TTC549 (cell line): Measurements from ENCODE around the gene CTDP1.
"Not testable (repeated sequence)": the region's sequence is repeated elsewhere in the genome, so short reads cannot be mapped to it uniquely, and the experiment has no call there.

Experiments
- FAIRE-seq: peaks from 2 replicates; lab custom pipeline; 2012; peaks lifted over from hg19 to GRCh38; lab: Jason Lieb, UNC

The CTDP1 gene

DNA sequence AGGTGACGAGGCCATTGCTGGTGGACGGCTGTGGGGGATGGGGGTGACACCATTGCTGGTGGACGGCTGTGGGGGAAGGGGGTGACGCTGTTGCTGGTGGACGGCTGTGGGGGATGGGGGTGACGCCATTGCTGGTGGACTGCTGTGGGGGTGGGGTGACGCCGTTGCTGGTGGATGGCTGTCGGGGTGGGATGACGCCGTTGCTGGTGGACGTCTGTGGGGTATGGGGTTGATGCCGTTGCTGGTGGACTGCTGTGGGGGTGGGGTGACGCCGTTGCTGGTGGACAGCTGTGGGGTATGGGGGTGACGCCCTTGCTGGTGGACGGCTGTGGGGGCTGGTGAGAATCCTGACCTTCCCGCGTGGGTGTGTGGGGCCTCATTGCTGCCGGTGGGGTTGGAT lies 47.1 kb downstream of the CTDP1 start:
- FAIRE-seq, result no peak

DNA sequence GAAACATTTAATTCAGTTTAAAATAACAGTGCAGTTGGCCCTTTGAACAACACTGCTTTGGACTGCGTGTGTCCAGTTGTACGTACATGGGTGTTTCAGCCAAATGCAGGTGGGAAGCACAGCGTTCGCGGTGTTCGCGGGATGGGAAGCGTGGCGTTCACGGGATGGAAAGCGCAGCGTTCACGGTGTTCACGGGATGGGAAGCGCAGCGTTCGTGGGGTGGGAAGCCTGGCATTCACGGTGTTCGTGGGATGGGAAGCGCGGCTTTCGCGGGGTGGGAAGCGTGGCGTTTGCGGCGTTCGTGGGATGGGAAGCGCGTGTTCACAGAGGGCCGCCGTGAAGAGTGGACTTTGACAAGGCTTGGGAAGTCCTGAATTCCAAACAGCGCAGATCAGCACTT lies 47.6 kb downstream of the CTDP1 start:
- FAIRE-seq, result no peak

DNA sequence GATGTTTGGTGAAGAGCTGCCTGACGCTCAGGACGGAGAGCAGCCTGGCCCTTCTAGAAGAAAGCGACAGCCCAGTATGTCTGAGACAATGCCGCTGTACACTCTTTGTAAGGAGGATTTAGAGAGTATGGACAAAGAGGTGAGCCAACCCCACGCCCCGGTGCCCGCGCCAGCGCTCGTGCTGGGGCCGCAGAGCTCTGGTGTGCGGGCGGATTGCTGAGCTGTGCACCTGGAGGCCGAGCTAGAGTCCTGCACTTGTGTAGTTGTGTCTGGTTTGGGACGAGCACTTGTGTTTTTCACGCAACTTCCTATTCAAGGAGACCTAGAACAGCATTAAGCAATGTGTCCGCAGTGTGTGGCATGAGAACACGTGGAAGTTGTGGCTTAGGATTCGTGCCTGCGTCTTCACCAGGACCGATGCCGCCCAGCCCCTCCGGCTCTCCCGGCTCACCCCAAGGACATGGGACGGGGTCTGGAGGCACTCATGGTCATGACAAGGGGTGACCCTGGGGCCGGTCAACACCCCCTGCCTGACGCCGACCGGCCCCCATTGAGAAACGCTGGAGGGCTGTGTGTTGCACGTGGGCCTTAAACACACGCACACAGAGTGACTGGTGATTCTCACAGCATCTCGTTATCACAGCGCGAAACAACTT lies 49.5 kb downstream of the CTDP1 start:
- FAIRE-seq, result no peak

DNA sequence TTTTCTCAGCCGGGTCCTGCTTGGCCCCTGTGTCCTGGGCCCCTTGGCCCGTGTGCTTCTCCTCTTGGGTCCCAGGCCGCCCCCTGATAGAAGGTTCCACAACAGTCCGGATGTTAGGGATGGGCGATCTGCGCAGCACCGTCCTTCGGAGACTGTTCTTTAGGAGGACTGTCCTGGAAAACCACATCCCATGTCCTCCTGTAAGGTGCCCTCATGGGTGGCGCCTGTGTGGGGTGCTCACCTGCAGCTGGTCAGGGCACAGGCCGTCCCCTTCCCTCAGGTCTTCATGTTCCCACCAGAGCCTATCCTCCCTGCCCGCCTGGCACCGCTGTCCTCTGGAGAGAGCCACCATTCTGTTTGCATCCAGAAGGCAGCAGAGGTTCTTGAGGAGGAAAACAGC lies 50.0 kb downstream of the CTDP1 start:
- no peak for FAIRE-seq

DNA sequence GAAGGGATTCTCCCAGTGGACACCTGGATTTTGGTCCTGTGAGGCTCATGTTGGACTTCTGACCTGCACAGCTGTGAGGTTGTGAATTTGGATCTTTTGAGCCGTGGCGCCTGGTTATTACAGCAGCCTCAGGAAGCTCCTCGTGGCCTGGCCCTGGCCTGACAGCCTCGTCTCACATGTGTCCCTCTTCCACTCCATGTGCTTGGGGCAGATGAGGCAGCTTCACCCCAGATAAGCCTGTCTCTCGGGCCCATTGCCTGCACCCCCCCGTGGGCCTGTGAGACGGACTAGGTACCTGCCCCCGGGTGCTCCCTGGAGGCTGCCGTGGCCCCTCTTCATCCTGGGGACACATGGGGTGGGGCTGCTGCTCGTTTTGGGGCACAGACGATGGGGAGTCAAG lies 51.2 kb downstream of the CTDP1 start:
- no peak for FAIRE-seq

DNA sequence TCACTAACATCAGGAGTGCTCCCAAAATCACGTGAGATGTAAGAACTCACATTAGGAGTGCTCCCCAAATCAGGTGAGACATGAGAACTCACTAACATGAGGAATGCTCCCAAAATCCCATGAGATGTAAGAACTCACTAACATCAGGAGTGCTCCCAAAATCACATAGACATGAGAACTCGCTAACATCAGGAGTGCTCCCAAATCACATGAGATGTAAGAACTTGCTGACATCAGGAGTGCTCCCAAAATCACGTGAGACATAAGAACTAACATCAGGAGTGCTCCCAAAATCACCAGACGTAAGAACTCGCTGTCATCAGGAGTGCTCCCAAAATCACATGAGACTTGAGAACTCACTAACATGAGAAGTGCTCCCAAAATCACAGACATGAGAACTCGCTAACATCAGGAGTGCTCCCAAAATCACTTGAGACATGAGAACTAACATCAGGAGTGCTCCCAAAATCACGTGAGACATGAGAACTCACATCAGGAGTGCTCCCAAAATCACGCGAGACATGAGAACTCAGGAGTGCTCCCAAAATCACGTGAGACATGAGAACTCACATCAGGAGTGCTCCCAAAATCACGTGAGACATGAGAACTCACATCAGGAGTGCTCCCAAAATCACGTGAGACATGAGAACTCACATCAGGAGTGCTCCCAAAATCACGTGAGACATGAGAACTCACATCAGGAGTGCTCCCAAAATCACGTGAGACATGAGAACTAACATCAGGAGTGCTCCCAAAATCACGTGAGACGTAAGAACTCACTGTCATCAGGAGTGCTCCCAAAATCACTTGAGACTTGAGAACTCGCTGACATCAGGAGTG lies 52.5 kb downstream of the CTDP1 start:
- not testable (repeated sequence) for FAIRE-seq

DNA sequence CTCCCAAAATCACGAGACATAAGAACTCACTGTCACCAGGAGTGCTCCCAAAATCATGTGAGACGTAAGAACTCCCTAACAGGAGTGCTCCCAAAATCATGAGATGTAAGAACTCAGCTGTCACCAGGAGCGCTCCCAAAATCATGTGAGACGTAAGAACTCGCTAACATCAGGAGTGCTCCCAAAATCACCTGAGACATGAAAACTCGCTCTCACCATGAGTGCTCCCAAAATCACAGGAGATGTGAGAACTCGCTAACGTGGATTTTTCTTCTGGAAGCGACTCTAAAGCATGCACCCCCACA lies 53.1 kb downstream of the CTDP1 start:
- no peak for FAIRE-seq

DNA sequence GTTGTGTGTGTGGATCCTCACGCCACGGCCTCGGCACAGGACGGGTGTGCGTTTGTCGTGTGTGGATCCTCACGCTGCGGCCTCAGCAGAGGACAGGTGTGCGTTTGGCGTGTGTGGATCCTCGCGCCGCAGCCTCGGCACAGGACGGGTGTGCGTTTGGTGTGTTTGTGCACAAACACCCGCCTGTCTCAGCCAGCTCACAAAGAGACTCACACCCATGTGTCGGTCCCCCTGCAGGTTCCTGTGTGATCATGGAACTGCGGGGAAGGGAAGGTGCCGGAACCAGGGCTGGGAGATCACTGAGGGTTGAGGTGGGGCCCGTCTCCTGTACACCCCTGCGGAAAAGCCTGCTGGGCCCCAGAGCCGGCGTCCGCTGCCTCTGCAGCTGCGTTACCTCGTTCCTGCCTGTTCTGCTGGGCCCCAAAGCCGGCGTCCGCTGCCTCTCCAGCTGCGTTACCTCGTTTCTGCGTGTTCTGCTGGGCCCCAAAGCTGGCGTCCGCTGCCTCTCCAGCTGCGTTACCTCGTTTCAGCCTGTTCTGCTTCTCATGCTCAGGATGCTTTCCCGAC lies 53.6 kb downstream of the CTDP1 start:
- no peak for FAIRE-seq

DNA sequence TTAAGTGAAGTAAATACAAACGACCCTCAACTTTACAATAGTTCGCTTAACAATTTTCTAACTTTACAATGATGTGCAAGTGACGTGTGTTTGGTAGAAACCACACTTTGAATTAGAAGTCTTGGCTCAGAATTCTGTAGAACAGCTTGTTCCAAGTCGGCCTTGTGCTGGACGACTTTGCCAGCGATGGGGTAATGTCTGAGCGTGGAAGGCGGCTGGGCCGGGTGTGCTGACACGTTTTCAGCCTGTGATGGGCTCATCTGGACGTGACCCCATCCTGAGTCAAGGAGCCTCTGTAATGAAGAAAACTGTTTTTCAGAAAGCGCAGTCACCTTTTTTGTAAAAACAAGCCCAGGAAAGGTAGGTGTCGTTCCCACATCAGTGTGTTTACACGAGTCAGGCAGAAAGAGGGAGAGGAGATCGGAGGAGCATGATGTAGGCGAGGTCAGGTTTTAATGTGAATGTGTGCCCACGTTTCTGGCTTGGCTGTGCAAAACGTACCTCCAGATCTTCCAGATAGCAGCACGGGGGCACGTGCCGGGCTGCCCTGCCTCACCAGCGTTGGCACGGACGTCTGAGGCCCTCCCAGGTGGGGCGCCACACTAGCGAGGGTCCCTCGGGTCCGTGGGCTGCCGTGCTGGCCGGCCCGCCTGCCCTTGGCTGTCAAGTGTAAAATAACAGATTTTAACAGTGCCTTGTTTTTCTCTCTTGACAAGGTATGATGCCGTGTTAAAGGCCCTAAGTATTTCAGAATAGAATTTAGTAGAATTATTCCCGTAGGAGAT lies 54.6 kb downstream of the CTDP1 start:
- FAIRE-seq, result no peak

DNA sequence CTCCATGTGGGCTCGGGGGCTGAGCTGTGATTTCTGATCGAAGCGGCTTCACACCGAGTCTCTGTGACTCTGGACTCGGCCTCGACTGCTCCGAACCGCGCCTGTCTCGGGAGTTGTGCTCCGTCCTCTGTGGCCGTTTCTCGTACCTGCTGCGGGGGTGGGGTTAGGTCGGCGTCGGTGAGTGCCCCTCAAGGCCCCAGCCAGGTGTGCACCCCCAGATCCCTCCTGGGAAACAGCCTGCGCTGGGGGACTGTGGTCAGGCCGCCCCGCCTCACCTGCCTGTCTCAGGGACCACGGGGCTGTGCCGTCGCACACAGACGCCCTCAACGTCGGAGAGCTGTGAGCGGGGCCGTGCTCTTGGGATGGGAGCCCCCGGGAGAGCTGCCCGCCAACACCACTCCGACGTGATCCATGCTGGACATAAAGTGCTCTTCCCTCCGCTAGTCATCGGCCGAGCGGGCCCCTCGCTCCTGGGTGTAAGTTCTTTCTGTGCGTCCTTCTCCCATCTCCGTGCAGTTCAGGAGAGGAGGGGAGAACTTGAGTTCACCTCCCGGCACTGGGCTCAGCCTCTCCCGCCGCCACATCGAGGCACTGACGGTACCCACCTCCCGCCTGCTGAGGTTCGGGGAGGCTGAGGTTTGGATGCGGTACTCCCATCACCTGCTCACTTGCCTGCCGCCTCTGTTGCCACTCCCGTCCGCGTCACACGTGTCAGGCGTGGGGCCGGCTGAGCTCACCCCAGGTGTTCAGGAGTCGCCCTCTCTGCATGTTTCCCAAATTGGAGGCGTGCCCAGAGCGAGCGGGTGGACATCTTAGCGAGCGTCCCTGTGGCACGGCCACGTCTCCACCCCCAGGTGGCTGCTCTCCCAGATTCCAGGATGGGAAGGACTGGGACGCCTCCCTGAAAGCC lies 55.7 kb downstream of the CTDP1 start:
- FAIRE-seq, result no peak

DNA sequence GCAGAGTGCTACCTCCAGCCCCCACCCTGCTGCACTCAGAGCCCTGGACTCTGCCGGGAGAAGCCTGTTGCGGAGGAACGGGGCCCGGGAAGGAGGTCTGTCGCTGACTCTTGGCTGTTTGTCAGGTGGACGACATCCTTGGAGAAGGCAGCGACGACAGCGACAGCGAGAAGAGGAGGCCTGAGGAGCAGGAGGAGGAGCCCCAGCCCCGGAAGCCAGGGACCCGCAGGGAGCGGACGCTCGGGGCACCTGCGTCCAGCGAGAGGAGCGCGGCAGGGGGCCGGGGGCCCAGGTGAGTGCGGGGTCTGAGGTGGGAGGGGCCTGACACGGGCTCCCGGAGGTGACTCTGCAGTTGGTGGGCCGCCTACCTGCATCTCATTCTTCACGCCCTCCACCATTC lies 56.6 kb downstream of the CTDP1 start:
- no peak for FAIRE-seq

DNA sequence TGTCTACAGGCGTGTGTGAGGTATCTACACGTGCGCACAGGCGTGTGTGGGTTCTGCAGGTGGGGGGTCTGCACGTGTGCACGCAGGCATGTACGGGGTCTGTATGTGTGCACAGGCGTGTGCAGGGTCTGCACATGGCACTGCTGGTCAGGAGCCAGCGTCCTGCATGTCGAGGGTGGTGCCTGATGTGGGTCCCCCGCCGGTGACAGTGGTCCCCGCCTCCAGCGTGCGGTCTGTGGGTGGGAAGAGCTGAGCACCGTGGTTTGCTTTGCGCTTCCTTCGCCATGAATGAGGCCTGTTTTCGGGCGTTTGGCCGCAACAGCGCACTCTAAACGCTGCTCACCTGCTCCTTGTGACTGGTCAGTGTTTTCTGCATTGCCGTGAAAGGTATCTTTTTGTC lies 57.2 kb downstream of the CTDP1 start:
- FAIRE-seq, result no peak

DNA sequence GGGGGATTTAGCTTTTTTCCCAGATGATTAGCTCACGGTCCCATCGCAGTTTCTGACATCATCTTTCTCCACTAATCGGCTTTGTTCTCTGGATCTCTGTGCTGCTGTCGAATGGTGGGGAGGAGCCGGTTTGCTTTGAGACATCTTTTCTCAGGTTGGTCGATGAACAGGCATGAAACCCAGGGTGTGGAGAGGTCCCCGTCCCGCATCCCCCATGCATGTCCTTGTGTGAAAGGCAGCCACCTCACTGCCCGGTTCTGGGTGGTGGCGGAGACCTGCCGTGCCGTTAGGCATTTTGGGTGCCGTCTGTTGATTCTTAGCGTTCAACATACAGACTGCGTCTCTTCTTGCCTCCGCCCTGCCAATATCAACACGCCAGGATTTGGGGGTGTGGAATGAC lies 57.8 kb downstream of the CTDP1 start:
- no peak for FAIRE-seq

DNA sequence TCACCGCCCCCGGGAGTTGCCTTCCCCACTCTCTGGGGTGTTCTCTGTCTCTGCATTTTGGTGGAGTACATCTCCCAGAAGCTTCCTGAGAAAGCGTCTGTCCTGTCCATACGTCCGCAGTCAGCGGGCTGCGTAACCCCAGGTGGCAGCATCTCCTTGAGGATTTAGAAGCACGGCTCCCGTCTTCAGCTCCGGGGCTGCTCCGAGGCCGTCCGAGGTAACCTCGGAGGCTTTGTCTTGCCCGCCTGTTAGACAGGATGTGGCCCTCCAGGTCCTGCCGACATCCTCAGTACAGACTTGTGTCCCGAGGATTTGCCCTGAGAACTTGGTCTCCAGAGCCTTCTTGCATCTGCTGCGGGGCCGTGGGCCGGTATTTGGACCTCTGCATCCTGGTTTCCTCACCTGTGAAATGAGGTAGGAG lies 58.4 kb downstream of the CTDP1 start:
- no peak for FAIRE-seq

DNA sequence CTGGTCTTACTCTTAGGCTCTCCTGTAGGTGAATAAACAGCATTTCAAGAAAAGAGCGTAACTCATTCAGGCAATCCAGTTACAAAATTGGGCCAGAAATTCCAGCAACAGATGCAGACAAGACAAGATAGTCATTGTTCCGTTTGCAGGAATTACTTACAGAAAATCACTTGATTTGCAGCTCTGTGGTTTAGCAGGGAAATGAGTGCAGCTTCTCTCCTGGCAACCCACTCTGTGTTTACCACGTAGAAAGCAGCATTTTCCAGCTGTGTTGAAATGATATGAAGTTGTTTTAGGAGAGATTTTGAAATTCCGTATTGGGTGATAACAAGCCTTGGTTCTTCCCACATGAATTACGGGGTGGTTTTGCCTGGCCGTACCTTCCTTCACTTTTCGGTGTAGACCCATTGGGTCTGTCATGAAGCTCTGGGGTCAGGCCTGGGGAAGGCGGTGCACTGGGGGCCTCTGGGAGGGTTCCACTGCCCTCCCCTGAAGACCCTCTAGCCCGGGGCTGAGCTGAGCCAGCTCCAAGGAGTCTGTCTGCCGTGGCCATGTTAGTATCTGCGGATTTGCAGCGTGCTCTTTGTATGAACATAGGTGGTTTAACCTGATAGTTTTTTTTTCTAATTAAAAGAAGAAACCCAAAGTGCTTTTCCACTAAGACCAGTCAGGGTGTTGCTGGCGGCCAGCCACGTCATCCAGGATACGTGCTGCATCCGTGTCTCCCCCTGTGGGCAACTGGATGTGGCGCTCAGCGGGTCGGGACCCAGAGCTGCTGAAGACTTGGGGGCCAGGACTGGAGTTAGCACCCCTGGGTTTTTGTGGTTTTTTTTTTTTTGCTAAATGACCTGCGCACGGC lies 59.2 kb downstream of the CTDP1 start:
- no peak for FAIRE-seq

DNA sequence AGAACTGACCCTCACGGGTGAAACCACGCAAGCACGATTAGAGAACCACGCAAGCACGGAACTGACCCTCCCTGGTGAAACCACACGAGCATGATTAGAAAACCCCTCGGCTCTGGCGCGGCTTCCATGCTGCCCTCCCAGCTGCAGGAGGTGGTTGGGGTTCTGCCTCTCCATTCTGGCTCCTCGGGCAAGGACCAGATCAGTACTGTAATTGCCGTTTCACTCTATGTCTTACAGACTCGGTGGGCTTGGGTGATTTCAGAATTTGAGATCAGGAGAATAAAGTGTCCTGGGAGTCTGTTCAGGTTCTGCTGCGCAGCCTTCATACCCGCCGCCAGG lies 59.8 kb downstream of the CTDP1 start:
- FAIRE-seq, result no peak

DNA sequence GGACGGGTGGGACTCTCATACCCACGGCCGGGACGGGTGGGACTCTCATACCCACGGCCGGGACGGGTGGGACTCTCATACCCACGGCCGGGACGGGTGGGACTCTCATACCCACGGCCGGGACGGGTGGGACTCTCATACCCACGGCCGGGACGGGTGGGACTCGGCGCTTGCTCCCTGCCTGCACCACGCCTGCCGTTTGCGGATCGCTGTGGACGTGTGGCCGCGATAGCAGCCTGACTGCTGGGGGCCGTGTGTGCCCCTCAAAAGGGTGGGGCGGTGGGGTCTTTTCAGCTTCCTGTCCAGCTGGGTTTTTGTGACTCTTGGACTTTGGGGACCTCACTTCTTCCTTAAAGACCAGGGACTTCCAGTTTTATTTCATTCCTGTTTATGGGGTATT lies 60.4 kb downstream of the CTDP1 start:
- not testable (repeated sequence) for FAIRE-seq

DNA sequence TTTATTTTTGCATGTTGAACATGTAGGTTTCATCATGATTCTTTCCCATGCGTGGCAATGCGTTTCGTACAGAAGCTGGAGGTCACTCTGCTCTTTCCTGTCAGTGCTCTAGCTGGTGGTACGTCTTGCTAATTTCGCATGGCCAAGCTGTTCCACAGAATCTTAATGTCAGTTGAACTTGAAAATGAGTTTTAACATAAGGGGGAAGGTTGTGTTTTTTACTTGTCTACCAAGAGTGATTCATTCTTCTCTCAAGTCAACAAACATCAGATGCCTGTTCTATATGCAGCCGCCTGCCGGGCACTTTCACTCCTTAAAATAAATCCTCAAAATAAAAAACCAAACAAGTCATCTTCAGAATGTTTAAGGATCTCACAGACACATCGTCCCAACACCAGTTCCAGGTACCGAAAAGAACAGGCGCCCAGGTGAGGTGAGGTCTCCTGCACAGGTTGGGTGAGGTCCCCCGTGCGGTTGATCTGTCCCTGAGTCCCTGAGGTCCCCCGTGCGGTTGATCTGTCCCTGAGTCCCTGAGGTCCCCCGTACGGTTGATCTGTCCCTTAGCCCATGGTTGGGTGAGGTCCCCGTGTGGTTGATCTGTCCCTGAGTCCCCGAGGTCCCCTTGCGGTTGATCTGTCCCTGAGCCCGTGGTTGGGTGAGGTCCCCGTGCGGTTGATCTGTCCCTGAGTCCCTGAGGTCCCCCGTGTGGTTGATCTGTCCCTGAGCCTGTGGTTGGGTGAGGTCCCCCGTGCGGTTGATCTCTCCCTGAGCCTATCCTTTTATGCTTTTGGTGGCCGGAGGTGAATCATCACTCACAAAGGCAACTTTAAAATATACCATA lies 61.1 kb downstream of the CTDP1 start:
- FAIRE-seq, result no peak

DNA sequence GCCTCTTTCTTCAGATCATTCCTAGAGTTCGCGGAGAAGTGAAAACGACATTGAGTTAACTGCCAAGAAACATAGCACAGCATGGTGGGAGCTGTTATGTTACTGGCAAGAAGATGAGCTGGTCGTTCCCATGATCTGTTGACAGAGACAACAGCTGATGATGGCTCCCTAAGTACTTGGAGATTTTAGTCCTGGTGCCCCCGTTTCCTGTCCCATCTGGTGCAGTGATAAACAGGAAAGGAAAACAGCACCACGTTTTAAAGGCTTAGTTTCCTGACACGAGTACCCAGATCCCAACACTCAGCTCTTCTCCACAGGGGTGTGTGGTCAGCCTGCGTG lies 61.7 kb downstream of the CTDP1 start:
- FAIRE-seq, result no peak

DNA sequence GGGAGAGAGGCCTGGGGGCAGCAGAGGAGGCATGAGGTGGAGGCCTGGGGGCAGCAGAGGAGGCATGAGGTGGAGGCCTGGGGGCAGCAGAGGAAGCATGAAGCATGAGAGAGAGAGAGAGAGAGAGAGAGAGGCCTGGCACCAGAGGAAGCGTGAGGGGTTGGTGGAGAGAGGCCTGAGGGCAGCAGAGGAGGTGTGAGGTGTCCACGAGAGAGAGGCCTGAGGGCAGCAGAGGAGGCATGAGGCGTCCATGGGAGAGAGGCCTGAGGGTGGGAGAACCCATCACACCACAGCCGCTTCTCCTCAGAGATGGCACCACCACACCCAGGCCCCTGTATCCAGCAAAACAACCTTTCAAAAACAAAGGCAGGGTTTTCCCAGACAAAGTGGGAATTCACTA lies 62.5 kb downstream of the CTDP1 start:
- no peak for FAIRE-seq
